Measurements from ENCODE around the gene CD109.

- TF ChIP-seq POLR2A (IDR thresholded peaks at IDR 0.05; ENCODE audit: low read length) (no peak), GATA1 (IDR thresholded peaks at IDR 0.05; ENCODE audit: low read depth, low read length) (no peak)
Measured at GRCh38 chr6:73679009-73679408, 17.0 kb upstream of the CD109 start.

Measured in erythroblast (primary cell).